ENCODE results near the gene TMEM11. TPM values are rescaled to one million over a fixed set of nuclear protein-coding genes. Genes with fewer than 3 reads are reported as not detected.

TMEM11 gene
- total RNA-seq, 1 donor from 2014 or later: 17.3 TPM

- Histone ChIP-seq H2AFZ (replicated peaks) (no peak overlapping the region), H3K27me3 (no peaks in the 10 kb centered on the region), H3F3A (ENCODE audit: low read depth) (peaks cover 17% of the 10 kb centered on the region), H4K20me1 (ENCODE audit: low read depth) (peaks cover 100% of the 10 kb centered on the region), H3K4me2 (no peak overlapping the region), H3K9me3 (ENCODE audit: low read depth) (no peaks in the 10 kb centered on the region), H3K4me1 (peaks cover 26% of the 10 kb centered on the region), H3K27ac (no peak overlapping the region), H3K9ac (no peak overlapping the region), H3K79me2 (ENCODE audit: low read depth) (peaks cover 99% of the 10 kb centered on the region), H3K4me3 (no peak overlapping the region), H3K36me3 (no peaks in the 10 kb centered on the region)
- H3K27me3 Mint-ChIP-seq (ENCODE audit: insufficient read depth, low read depth): peaks cover 5% of the 10 kb centered on the region
- no peak overlapping the region for H3K27ac Mint-ChIP-seq
- TF ChIP-seq CTCF (IDR thresholded peaks at IDR 0.05) (no peak), EZH2 (IDR thresholded peaks at IDR 0.05) (no peak), EZH2phosphoT487 (IDR thresholded peaks at IDR 0.05) (no peak)
- H3K9me3 Mint-ChIP-seq: no peaks in the 10 kb centered on the region
- H3K36me3 Mint-ChIP-seq: peaks cover 15% of the 10 kb centered on the region
- DNase-seq (ENCODE audit: low spot score): no peak
- peaks cover 38% of the 10 kb centered on the region for H3K4me1 Mint-ChIP-seq
- no peak overlapping the region for H3K4me3 Mint-ChIP-seq
Measured at GRCh38 chr17:21202512-21202911, 11.4 kb downstream of the TMEM11 start.

- no peaks in the 10 kb centered on the region for H3K27me3 ChIP-seq
- peaks cover 95% of the 10 kb centered on the region for H3K79me2 ChIP-seq (ENCODE audit: low read depth)
- H3K36me3 Mint-ChIP-seq: peaks cover 20% of the 10 kb centered on the region
- no peak overlapping the region for H3K4me3 Mint-ChIP-seq
- H3K4me1 Mint-ChIP-seq: peaks cover 38% of the 10 kb centered on the region
- H3K27ac Mint-ChIP-seq: no peak overlapping the region
- no peak overlapping the region for H3K4me3 ChIP-seq
- H2AFZ ChIP-seq (replicated peaks): no peak overlapping the region
- H3K27me3 Mint-ChIP-seq (ENCODE audit: insufficient read depth, low read depth): peaks cover 5% of the 10 kb centered on the region
- no peaks in the 10 kb centered on the region for H3K36me3 ChIP-seq
- H3K9me3 ChIP-seq (ENCODE audit: low read depth): no peaks in the 10 kb centered on the region
- H3K9ac ChIP-seq: no peak overlapping the region
- peaks cover 26% of the 10 kb centered on the region for H3K4me1 ChIP-seq
- no peak for DNase-seq (ENCODE audit: low spot score)
- peaks cover 17% of the 10 kb centered on the region for H3F3A ChIP-seq (ENCODE audit: low read depth)
- H3K27ac ChIP-seq: no peak overlapping the region
- H4K20me1 ChIP-seq (ENCODE audit: low read depth): peaks cover 100% of the 10 kb centered on the region
- no peak for TF ChIP-seq CTCF (IDR thresholded peaks at IDR 0.05)
- H3K4me2 ChIP-seq: no peak overlapping the region
- no peaks in the 10 kb centered on the region for H3K9me3 Mint-ChIP-seq
Measured at GRCh38 chr17:21201874-21202273, 12.1 kb downstream of the TMEM11 start.

GRCh38 chr17:21201298-21201595 lies 12.7 kb downstream of the TMEM11 start:
- no peak for TF ChIP-seq EZH2phosphoT487 (IDR thresholded peaks at IDR 0.05)
- TF ChIP-seq EZH2 (IDR thresholded peaks at IDR 0.05): no peak
- TF ChIP-seq CTCF (IDR thresholded peaks at IDR 0.05): no peak
- Histone ChIP-seq H4K20me1 (ENCODE audit: low read depth) (peaks cover 99% of the 10 kb centered on the region), H3K79me2 (ENCODE audit: low read depth) (peaks cover 89% of the 10 kb centered on the region), H3F3A (ENCODE audit: low read depth) (peaks cover 17% of the 10 kb centered on the region), H3K9me3 (ENCODE audit: low read depth) (no peaks in the 10 kb centered on the region), H3K4me1 (peaks cover 26% of the 10 kb centered on the region), H2AFZ (replicated peaks) (no peak overlapping the region), H3K4me3 (no peak overlapping the region), H3K4me2 (no peak overlapping the region), H3K9ac (no peak overlapping the region), H3K27me3 (no peaks in the 10 kb centered on the region), H3K27ac (no peak overlapping the region), H3K36me3 (no peaks in the 10 kb centered on the region)
- Mint-ChIP-seq H3K4me1 (peaks cover 38% of the 10 kb centered on the region), H3K36me3 (peaks cover 24% of the 10 kb centered on the region), H3K27ac (no peak overlapping the region), H3K9me3 (no peaks in the 10 kb centered on the region), H3K27me3 (ENCODE audit: insufficient read depth, low read depth) (peaks cover 5% of the 10 kb centered on the region), H3K4me3 (no peak overlapping the region)
- DNase-seq (ENCODE audit: low spot score): no peak
